ENCODE results near the gene KREMEN1. TPM values are rescaled to one million over a fixed set of nuclear protein-coding genes. Genes with fewer than 3 reads are reported as not detected.
A peak's percentile ranks its signal among the peaks of the same experiment; 100 is the strongest.

Gene KREMEN1
- total RNA-seq, 1 donor from 2014 or later: 23.3 TPM

DNA sequence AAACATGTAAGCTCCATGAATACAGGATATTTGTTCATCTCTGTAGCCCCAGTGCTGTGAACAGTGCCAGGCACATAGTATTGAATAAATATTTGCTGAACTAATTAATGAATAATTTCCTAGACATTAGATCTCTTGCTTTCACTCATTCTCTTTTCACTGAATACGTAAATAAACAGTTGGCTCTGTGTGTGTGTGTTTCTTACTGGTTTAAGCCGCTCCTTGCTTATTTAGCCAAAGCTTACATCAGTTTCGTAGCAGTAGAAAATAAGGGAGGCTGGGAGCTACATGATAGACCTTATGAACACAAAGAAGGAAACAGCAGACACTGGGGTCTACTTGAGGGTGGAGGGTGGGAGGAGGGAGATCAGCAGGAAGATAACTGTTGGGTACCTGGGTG, 17.2 kb downstream of the KREMEN1 start:
- no peak for ATAC-seq
- H3K27ac ChIP-seq: no peak overlapping the region
- intact Hi-C loops (cut with DNase I): no loop called here

DNA sequence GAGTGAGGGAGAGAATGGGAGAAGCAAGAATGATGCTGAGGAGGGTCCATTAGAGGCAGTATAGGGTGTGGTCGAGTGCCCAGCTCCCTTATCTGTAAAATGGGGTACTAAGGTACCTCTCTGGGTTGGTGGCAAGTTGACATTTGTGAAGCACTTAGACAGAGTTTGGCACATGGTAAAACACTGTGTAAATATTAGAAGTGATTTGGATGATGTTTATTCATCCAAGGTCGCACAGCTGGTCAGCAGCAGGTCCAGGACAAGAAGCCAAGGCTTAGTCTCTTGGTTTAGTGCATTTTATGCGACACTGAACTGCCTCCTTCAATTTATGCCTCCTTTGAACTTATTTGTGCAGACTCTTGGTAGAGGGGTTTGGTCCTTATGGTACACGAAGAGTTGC, 19.4 kb downstream of the KREMEN1 start:
- intact Hi-C loops (cut with DNase I): no loop called here
- no peak overlapping the region for H3K27ac ChIP-seq
- DNase-seq (no peak), ATAC-seq (no peak)
- no peaks in the 10 kb centered on the region for H3K27me3 ChIP-seq
- H3K4me1 ChIP-seq: peaks cover 14% of the 10 kb centered on the region
- peaks cover 8% of the 10 kb centered on the region for H3K36me3 ChIP-seq
- no peaks in the 10 kb centered on the region for H3K9me3 ChIP-seq
- TF ChIP-seq, protein P1, sequence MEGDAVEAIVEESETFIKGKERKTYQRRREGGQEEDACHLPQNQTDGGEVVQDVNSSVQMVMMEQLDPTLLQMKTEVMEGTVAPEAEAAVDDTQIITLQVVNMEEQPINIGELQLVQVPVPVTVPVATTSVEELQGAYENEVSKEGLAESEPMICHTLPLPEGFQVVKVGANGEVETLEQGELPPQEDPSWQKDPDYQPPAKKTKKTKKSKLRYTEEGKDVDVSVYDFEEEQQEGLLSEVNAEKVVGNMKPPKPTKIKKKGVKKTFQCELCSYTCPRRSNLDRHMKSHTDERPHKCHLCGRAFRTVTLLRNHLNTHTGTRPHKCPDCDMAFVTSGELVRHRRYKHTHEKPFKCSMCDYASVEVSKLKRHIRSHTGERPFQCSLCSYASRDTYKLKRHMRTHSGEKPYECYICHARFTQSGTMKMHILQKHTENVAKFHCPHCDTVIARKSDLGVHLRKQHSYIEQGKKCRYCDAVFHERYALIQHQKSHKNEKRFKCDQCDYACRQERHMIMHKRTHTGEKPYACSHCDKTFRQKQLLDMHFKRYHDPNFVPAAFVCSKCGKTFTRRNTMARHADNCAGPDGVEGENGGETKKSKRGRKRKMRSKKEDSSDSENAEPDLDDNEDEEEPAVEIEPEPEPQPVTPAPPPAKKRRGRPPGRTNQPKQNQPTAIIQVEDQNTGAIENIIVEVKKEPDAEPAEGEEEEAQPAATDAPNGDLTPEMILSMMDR (IDR thresholded peaks at IDR 0.05): no peak
- no peak overlapping the region for H3K4me3 ChIP-seq

More for the DNA sequence above, 17.2 kb downstream of the KREMEN1 start:
- no peaks in the 10 kb centered on the region for H3K27me3 ChIP-seq
- no peak for DNase-seq
- H3K36me3 ChIP-seq: peaks cover 3% of the 10 kb centered on the region
- H3K9me3 ChIP-seq: no peaks in the 10 kb centered on the region
- H3K4me3 ChIP-seq: no peak overlapping the region
- TF ChIP-seq, protein P1 (IDR thresholded peaks at IDR 0.05): no peak
- peaks cover 14% of the 10 kb centered on the region for H3K4me1 ChIP-seq

DNA sequence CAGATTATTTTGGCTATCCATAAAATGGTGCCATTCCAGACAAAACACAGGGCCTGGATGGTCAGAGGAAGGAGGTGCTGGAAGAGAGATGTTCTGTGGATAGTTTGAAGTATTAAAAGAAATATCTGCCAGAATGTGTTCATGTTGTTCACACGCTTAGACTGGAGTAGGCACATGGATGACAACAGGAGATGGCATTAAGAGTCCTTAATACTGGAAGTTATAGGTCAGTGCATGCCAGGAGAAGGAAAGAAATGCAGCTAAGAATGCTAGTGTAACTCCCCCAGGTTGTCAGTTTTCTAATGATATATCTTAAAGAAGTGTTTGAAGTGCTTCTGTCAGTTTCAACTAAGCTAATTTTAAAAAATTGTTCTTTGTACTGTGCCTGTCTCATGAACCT, 20.2 kb downstream of the KREMEN1 start:
- no peak for ATAC-seq
- no peak overlapping the region for H3K27ac ChIP-seq
- intact Hi-C loops (cut with DNase I): no loop called here
- no peaks in the 10 kb centered on the region for H3K9me3 ChIP-seq
- H3K4me1 ChIP-seq: peaks cover 14% of the 10 kb centered on the region
- peaks cover 8% of the 10 kb centered on the region for H3K36me3 ChIP-seq
- TF ChIP-seq, protein P1 (IDR thresholded peaks at IDR 0.05): no peak
- no peaks in the 10 kb centered on the region for H3K27me3 ChIP-seq
- no peak overlapping the region for H3K4me3 ChIP-seq
- DNase-seq: no peak

DNA sequence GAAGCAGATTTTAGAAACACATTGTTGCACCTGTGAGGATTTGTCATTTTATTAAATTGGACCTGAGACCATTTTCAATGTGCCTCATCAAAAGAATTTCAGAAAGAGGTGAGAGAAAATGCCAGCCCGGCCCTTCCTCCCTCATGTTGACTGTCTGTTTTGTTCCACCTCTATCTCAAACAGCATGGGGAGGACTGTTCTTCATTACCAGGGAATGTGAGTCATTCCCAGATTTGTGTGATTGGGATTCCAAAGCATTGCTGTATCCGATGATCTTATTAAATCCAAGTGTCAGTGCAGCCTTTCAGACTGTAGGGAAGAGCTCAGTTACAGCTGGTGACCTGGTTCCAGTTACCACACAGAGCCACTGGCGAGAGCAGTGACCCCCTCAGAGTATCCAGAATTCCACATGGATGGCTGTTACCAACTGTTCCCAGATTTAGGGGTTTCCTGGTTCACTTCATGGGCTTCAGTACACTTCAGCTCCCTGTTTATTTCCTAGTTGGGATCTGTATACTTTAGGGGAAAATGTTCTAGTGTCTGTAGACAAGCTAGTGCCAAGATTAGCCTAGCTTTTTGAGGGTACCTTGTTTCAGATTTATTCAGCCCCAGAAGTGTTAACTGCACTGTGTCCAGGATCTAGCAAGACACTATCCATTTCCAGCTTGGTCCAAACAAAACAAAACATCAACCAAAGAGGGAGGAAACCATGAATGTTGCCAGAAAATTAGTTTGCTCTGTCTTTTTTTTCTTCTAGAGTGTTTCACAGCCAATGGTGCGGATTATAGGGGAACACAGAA, 20.9 kb downstream of the KREMEN1 start:
- Histone ChIP-seq H3K4me3 (no peak overlapping the region), H3K27ac (no peak overlapping the region), H3K4me1 (peaks cover 14% of the 10 kb centered on the region), H3K36me3 (peaks cover 9% of the 10 kb centered on the region), H3K27me3 (no peaks in the 10 kb centered on the region), H3K9me3 (no peaks in the 10 kb centered on the region)
- no peak for DNase-seq
- peak; percentile 55 for ATAC-seq
- TF ChIP-seq, protein P1 (IDR thresholded peaks at IDR 0.05): no peak
- intact Hi-C loops (cut with DNase I): no loop called here

DNA sequence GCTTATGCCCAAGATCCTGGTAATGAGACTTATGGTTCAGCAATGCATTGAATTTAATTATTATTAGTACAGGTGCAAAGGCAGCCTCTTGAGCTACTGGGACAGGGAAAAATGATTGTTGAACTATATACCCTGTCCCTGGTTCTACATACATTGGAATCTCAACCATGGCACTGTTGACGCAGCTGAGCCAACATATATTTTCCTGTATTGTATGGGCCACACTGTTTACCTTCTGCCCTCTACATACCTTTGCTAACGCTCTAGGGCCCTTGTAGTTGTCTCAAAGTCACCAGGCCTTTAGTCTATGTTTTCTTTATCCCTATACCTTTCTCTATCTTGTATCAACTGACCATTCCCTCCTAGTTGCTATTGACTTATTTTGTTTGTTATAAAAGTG, 22.6 kb downstream of the KREMEN1 start:
- ATAC-seq (no peak), DNase-seq (no peak)
- H3K27me3 ChIP-seq: no peaks in the 10 kb centered on the region
- no peak overlapping the region for H3K27ac ChIP-seq
- H3K4me1 ChIP-seq: peaks cover 10% of the 10 kb centered on the region
- TF ChIP-seq, protein P1 (IDR thresholded peaks at IDR 0.05): no peak
- peaks cover 17% of the 10 kb centered on the region for H3K36me3 ChIP-seq
- intact Hi-C loops (cut with DNase I): no loop called here
- no peaks in the 10 kb centered on the region for H3K9me3 ChIP-seq
- no peak overlapping the region for H3K4me3 ChIP-seq

Data from upper lobe of right lung (tissue), 1 donor.